HG03025 (cell line): ENCODE data around the gene PKP1.

ENCODE experiments used
- ATAC-seq: cut with Tn5 transposase; IDR thresholded peaks from one replicate; pipeline ENCODE4 v1.9.1; 2021; ENCODE audit warnings: mild to moderate bottlenecking, moderate library complexity; ENCODE audit not compliant: unreplicated experiment, low FRiP score

PKP1 gene

GRCh38 chr1:201346337-201346939, 63.1 kb downstream of the PKP1 start:
- ATAC-seq, result no peak

- no peak for ATAC-seq
Measured at GRCh38 chr1:201346987-201347386, 63.7 kb downstream of the PKP1 start.

DNA sequence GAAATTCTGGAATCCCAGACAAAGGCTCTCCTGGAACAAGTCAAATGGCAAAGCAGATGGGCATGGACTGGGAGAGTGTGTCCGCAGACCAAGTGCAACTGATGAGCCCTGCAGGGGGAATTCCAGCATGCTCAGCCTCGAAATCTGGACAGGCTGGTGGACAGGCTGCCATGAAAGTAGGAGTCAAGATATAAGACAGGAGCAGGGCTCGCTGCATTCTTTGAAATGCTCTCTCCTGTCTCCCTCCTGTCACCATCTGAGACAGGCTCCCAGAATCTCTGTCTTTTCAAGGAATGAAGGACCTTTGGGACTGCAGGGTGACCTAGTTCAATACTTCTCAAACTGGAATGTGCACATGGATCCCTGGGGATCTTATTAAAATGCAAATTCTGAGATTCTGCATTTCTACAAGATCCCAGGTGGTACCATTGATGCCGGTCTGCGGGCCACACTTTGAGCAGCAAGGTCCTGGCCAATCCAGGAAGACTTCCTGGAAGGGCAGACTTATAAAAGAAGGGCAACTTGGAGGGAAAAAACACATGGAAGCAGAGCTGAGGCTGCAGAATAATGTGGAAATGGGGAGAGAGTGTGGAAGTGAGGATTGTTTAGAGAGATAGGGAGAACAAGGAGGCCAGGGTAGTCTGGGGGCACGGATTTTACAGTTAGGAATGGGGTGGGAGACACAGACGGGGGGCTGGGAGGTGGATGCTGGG, 64.3 kb downstream of the PKP1 start:
- ATAC-seq, result no peak

DNA sequence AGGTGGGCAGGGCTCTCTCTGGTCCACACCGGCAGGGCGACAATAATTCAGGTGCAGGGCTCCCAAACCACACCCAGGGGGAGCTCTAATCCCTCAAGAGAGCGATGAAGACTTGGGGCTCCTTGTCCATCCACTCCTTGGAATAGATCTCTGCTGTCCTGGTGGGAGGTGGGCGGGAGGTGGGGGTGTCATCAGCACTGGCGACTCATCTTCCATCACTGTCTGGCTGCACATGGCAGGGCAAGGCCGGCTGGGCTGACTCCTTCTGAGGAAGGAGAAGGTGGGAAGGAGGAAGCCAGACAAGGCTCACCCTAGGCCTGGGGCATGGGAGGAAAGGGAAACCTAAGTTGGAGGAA, 64.9 kb downstream of the PKP1 start:
- ATAC-seq, result no peak

DNA sequence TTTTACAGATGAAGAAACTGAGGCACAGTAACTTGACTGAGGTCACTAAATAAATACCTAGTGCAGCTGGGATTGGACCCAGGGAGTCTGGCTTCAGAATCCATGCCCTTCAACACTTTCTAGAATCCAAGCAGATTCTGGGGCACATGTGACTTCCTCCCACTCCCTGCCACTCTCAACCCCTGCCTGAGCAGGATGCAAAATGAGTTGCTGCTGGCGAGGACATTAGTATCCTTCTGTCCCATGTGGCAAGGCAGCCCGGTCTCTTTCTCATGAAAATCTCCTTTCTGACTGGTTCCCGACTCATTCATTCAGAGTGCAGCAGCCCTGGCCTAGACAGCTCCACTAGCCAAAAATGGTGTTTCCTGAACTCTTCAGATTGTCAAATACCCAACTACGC, 65.8 kb downstream of the PKP1 start:
- ATAC-seq, result no peak

- ATAC-seq, result no peak
Measured at GRCh38 chr1:201350361-201350725, 67.0 kb downstream of the PKP1 start.

DNA sequence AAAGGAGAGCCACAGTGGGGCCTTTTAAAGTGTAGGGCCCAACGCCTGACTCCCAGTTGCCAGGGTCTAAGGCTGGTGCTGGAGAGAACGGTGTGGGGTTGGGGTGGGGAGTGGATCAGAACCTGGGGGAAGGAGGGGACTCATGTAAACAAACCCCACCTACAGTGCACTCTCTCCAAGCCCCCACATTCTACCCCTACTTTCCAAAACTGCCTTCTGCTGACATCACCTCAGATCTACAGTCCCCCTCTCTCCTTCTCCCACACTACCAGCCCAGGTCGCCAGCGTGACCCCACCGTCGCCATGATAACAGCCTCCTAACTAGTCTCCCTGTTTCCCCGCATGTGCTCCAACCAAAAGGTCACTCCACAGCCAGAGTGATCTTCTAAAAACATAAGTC, 67.6 kb downstream of the PKP1 start:
- no peak for ATAC-seq

- no peak for ATAC-seq
Measured at GRCh38 chr1:201351617-201352016, 68.3 kb downstream of the PKP1 start.

GRCh38 chr1:201353186-201353940, 70.1 kb downstream of the PKP1 start:
- ATAC-seq, result no peak

DNA sequence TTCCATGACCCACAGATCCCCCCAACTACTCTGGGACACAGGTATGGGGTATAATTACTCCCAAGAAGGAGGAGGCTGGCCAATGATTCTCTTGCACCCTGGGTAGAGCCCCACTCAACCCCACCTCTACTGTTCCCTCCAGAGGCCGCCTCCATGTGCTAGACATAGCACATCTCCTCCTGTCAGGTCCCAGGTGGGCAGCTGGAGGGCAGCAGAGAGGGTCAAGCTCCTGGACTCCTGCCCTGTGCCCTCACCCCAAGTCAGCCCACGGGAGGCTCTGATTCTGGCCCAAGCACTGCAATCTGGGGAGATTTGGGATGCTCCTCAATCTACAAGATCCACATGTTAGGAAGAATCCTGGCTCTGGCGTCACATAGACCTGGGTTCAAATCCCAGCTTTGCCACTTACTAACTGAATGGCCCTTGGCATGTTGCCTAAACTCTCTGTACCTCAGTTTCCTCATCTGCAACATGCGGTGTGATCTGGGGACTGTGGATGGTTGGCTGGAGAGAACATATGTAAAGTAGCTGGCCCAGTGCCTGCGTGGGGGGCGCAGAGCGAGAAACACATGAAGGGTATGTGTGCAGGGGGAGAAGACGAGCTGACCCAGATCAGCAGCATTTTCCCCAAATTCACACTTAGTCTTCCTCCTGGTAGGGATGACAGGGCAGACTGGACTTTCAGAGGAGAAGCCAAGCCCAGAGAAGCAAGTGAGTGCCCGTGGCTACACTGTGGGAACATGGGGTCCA, 71.0 kb downstream of the PKP1 start:
- ATAC-seq, result no peak

DNA sequence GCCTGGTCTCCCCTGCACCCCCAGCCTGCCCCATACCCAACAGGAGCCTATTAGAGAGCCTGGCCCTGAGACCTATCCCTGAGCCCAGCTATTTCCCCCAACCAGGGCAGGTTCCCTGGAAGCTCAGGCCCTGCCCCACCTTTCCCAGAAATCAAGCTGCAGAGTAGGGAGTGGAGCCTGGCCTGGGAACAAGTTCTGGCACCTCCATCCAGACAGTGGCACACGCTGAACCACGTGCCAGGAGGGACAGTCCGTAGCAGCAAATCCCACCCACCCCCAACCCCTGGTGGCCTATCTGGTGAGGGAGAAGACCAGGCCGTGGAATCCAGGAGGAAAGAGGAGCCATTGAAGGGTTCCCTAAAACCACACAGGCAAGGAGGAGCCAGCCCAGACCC, 71.6 kb downstream of the PKP1 start:
- ATAC-seq, result no peak

DNA sequence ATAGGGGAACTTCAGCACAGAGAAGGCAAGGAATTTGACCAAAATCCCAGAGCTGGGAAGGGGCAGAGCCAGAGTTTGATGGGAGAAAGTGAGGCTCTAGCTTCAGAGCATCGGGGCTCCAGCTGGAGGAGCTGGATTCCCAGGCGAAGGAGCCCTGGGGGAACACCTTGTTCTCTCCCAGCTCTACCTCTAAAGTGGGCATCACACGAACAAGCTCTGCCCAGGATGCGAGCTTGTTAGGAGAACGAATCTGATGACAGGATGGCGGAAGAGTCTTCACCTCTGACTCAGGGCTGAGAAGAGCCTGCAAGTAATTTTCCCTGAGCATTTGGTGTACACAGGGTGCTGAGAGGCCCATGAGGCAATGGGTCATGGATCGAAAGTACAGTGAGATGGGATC, 72.2 kb downstream of the PKP1 start:
- no peak for ATAC-seq

- no peak for ATAC-seq
Measured at GRCh38 chr1:201356236-201356635, 72.9 kb downstream of the PKP1 start.

GRCh38 chr1:201356701-201357100, 73.4 kb downstream of the PKP1 start:
- ATAC-seq, result no peak

GRCh38 chr1:201357211-201357610, 73.9 kb downstream of the PKP1 start:
- no peak for ATAC-seq

GRCh38 chr1:201357636-201358348, 74.5 kb downstream of the PKP1 start:
- ATAC-seq, result no peak

DNA sequence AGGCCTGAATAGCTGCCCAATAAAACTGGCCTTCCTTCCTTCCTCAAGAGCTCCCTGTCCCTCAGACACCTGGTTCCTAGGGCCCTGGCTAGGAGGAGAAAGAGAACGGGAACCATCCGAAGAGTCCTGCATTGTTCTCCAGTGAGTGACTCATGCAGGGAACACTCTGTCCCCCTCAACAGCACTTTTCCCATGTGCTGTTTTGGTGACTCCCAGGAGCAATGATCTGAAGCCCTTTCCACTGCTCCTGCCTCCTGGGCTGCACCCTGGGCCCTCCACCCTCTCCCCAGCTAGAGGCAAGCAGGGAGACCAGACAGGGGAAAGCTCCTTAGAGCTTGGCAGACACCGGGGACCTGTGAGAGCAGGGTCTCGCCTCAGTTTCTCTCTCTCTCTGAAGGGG, 75.3 kb downstream of the PKP1 start:
- no peak for ATAC-seq

GRCh38 chr1:201359031-201359872, 75.9 kb downstream of the PKP1 start:
- ATAC-seq, result no peak

DNA sequence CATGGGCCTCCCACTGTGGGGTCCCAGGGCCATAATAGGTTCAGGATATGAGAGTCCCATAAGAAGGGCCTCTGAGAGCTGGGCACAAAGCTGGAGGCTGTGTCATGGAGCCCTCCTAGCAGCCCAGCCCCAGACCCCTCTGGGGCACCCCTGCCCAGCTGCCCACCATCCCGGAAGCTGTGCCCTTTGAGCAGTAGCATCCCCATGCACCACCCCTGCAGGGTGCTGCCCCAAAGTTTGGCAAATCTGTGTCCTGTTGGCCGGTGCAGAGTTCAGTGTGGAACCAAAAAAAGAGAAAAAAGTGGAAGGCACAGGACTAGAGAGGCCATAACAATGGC, 76.5 kb downstream of the PKP1 start:
- no peak for ATAC-seq

DNA sequence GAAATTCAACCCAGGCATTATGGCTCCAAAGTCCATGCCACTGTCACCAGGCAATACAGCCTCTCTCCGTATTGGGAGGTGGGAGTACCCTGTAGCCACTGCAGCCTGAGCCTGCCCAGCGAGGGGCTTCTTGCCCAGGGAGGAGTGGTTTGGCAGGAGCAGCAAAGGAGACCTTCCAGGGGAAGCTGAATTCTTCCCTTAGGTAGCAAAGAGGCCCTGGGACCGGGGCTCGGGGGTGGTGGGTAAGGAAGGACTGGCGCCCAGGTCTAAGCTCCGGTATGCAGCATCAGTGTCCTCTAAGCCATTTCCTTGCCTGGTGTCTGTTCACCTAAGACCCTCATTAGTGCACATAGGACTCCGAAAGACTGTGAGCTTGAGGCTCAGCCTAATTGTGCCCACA, 77.2 kb downstream of the PKP1 start:
- no peak for ATAC-seq
